ENCODE data around the gene HIGD2A.

HIGD2A gene

DNA sequence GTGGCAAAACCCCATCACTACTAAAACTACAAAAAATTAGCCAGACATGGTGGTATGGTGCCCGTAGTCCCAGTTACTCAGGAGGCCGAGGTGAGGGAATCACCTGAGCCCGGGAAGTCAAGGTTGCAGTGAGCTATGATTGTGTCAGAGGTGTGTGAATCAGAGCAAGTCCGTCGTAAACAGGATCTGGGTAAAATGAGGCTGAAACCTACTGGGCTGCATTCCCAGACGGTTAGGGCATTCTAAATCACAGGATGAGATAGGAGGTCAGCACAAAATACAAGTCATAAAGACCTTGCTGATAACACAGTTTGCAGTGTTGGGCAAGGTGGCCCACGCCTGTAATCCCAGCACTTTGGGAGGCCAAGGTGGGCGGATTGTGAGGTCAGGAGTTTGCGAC is 29.7 kb downstream of the HIGD2A start:
- no peak for DNase-seq

- DNase-seq: no peak
Observed at GRCh38 chr5:176420086-176420485, 31.5 kb downstream of the HIGD2A start.

DNA sequence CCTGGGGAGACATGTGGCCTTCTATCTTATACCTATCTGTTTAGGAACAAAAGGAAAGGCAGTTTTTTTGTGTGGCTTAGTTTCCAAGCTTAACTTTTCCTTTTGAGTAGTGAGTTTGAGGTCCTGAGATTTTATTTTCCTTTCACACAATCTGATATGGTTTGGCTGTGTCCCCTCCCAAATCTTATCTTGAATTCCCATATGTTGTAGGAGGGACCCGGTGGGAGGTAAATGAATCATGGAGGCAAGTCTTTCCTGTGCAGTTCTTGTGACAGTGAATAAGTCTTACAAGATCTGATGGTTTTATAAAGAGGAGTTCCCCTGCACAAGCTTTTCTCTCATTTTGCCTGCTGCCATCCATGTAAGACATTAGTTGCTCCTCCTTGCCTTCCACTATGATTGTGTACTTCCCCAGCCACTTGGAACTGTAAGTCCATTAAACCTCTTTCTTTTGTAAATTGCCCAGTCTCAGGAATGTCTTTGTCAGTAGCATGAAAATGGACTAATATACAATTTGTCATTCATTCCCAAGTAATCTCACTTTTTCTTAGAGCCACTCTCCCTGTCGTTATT is 32.5 kb downstream of the HIGD2A start:
- DNase-seq: no peak

GRCh38 chr5:176424181-176424580 is 35.6 kb downstream of the HIGD2A start:
- DNase-seq: no peak

- DNase-seq: no peak
Observed at GRCh38 chr5:176425138-176425537, 36.6 kb downstream of the HIGD2A start.

- DNase-seq: no peak
Observed at GRCh38 chr5:176425791-176426190, 37.2 kb downstream of the HIGD2A start.

- no peak for DNase-seq
Observed at GRCh38 chr5:176426876-176427275, 38.3 kb downstream of the HIGD2A start.

DNA sequence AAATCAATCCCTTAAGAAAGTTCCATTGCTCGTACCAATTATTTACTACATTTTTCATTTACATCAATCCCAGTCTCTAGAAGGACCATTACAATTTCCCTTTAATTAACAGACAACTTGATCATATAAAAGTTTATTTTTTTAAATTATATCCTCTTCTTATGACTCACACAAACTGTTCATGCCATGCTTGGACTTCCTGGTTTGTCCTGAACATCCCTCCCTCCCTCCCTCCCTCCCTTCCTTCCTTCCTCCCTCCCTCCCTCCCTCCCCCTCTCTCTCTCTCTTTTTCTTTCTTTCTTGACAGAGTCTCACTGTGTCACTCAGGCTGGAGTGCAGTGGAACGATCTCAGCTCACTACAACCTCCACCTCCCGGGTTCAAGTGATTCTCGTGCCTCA is 39.4 kb downstream of the HIGD2A start:
- no peak for DNase-seq

DNA sequence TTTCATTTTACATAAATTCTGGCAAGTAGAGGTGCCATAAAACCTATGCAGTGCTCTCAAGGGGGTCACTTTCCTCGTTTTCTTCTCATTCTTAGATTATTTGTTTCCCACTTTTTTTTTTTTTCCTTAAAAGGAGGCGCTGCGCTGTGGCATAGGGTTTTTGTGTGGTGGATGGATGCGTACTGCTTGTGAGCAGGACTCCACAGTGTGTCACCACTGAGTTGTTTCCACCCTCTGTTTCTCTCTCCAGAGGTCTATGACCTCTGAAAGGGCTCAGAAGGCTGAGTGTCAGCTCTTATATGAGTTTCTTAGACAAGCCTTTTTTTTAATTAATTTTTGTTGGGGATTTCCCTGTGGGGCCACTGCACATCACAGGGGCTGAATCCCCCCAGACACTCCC is 41.4 kb downstream of the HIGD2A start:
- no peak for DNase-seq

DNA sequence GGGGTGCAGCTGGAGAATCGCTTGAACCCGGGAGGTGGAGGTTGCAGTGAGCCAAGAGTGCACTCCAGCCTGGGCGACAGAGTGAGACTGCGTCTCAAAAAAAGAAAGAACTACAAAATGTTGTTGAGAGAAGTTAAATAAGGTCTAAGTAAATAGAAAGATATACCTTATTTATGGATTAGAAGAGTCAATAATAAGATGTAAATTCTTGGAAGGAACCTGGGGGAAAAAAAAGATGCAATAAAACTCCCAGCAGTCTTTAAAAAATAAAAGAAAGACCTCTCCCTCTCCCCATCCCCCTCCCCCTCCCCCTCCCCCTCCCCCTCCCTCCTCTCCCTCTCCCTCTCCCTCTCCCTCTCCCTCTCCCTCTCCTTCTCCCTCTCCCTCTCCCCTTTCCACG is 44.2 kb downstream of the HIGD2A start:
- DNase-seq: no peak

DNA sequence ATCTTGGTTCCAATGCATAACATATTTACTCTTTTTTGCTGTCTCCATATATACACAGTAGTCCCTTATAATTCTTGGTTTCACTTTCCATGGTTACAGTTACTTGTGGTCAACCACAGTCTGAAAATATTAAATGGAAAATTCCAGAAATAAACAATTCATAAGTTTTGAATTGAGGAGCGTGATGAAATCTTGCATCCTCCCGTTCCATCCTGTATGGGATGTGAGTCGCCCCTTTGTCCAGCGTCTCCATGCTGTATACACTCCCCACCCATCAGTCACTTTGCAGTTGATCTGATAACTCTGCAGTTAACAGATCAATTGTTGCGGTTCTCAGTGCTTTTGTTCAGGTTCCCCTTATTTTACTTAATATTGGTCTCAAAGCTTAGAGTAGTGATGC is 48.1 kb downstream of the HIGD2A start:
- DNase-seq: peak in 1 of 5 donors; percentile 28

DNA sequence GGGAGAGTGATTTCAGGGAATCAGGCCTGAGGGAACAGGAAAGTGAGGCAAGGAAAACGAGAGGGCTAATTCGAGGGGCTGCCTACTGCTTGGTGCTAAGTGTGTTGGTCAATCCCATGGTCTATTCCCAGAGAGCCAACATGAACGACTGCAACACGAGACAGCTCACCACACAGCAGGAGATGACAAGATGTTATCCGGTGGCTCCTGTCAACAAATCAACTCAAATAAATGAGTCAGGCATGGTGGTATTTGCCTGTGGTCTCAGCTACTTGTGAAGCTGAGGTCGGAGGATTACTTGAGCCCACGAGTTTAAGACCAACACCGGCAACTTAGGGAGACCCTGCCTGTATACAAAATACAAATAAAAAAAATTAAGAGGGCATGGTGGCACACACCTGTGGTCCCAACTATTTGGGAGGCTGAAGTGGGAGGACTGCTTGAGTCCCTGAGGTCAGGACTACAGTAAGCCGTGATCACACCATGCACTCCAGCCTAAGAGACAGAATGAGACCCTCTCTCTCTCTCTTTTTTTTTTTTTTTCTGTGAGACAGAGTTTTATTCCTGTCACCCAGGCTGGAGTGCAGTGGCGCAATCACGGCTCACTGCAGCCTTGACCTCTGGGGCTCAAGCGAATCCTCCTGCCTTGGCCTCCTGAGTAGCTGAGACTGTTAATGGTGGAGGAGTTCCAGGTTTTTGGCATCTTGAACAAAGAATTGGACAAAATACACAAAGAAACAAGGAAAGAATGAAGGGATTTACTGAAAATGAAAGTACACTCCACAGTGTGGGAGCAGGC is 50.6 kb downstream of the HIGD2A start:
- DNase-seq: no peak

Data from T-helper 1 cell (primary cell).